Cerebellar cortex (tissue), 1 donor: Measurements from ENCODE around the gene PAEP.
"Not testable (repeated sequence)": the region's sequence is repeated elsewhere in the genome, so short reads cannot be mapped to it uniquely, and the experiment has no call there.

Experiments used
- DNase-seq: peaks from one replicate; pipeline ENCODE4 v3.0.0-alpha.2; 2015; ENCODE audit warnings: low spot score

PAEP gene

GRCh38 chr9:135561391-135562234 is at the start of gene PAEP:
PAEP (plus strand) TSS chr9:135561756.
- DNase-seq, result no peak

DNA sequence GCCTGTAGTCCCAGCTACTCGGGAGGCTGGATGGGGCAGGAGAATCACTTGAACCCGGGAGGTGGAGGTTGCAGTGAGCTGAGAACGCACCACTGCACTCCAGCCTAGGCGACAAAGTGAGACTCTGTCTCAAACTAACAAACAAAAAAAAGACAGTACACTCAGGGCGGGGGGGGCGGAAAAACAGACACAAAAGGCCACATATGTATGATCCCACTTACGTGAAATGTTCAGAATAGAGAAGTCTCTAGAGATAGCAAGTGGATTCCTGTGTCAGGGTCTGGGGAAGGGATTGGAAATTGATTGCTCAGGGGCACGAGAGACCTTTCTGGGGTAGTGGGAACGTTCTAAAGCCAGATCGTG is 49.3 kb upstream of the PAEP start:
- no peak for DNase-seq

DNA sequence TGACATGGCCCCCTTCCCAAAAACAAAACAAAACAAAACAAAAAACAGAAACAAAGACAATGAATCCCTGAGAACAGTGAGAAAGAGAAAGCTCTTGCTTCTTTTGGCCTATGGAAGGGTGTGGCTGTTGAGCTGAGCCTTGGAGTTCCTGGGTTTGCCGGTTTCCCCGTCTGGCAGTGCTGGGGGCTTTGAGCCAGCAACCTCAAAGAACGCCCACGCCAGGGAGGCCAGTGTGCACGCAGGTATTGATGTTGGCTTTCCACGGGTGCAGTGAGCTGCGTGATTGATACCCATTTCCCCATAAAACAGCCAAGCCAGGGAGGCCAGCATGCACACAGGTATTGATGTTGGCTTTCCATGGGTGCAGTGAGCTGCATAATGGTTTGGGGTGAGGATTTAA is 48.7 kb upstream of the PAEP start:
- DNase-seq, result no peak

DNA sequence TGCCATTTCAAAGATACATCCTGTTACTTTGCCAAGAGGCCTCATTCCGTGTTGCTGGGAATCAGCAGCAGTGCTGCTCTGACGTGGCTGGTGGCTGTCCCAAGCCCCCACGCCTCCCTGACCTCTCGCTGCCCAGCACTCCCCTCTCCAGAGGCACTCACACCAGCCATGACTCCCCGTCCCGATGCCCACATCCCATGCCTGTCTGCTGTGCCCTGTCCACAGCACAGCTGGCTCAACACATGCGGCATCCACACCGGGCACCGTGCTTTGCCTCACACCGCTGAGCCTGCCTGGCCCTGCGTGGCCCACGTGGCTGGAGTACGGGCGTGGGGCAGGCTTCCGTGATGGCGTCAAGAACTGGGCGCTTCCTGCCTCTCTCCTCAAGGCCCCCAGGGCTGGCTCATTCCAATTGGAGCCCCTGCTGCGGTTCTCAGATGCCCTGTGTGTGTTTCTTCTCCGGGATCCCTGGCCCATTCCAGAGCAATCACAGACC is 48.2 kb upstream of the PAEP start:
- DNase-seq, result no peak

- DNase-seq, result not testable (repeated sequence)
These were observed 47.6 kb upstream of the PAEP start for GRCh38 chr9:135513906-135514305.

DNA sequence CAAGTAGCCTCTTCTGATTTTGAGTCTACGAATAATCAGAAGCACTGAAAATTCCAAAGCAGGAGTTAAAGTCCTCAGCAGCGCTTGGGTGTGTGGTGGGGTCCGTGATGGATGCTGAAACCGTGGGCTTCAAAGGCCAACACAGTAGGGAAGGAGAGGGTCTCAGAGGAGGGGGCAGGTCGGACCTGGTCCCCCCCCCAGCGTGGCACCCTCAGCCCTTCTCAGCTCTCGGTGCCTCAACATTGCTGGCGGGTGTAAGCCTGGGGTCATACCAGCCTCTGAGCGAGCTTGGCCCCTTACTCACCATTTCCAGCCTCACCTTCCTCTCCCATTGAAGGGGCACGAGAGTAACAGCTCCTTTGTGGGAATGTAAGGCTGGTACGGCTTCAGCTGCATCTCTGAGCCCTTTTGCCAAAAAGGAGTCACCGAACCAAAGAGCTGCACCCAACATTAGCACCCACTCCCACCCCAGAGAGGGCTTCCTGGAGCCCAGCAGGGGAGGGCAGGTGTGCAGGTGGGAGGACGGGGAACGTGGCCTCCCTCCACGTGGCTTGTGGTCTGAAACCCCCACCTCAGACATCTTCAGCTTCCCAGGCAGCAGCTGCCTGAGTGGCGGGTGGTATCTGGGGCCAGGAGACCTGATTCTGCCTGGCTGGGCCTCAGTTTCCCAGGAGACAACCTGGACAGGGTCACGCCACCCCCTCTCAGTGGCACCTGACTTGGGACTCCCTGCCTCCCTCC is 47.0 kb upstream of the PAEP start:
- no peak for DNase-seq

DNA sequence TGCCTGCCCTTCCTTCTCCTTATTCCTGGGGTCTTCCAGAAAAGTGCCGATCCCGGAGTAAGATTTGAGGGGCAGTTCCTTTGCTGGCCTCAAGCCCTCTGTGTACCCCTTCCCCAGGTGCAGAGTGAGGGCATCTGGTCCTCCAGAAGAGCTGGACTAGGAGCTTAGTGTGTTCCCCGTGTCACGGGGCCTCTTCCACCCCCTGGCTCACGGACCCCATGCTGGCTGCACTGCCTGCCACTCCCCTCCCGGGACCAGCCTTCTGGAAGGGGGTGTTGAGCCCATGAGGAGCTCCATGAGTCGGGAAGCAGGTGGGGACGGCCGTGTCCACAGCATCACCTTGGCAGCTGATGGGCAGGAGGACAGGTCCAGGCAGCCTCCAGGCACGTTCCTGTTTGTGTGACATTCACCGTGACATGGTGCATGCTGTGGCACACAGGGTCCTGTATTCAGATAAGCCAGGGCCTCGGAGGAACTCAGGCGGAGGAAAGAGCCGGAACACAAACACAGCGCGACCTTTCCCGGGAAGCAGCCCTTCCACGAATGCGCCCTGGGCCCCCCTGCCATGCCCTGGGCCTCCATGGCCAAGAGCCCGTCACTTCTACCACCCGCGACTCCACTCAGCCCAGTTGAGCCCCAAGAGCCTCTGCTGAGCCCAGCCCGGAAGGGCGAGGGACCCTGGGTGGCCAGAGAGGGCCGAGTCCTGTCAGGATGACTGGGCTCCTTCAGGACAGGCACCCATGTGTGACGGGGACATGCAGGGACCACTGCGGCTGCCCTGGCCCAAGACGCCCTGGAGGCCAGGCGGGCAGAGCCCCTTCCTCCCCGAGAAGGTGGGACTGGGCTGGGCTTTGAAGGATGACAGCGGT is 46.2 kb upstream of the PAEP start:
- no peak for DNase-seq

DNA sequence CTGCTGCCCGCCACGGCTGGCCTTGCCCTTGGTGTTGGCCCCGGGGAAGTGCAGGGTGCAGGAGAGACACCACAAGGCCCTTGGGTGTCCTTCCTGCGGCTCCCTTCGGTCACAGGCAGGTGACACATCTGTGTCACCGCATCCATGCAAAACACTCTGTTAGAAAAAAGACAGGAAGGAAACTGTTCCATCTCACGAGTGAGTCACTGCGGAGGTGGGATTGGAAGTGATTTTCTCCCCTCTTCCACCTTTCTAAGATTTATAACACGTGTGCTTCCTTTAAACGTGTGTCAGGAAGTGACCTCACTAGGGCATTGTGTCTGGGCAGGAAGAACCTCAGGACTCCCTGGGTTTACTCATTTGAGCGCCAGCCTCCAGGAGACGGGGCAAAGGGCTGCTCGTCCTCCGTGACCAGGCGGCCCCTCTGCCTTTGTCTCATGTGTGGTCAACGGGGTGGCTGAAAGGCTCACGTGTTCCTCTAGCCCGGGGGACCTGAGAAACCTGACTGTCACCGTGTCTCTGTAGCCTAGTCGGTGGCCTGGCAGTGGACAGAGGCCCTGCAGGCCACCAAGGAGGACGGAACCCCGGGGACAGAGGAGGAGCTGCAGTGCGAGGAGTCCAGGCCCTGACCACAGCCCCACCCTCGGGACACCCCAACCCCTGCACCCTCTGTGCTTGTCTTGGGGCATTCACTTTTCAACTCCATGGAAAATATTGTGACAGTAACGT is 45.3 kb upstream of the PAEP start:
- DNase-seq, result no peak

GRCh38 chr9:135517407-135517822 is 44.1 kb upstream of the PAEP start:
- DNase-seq, result no peak

DNA sequence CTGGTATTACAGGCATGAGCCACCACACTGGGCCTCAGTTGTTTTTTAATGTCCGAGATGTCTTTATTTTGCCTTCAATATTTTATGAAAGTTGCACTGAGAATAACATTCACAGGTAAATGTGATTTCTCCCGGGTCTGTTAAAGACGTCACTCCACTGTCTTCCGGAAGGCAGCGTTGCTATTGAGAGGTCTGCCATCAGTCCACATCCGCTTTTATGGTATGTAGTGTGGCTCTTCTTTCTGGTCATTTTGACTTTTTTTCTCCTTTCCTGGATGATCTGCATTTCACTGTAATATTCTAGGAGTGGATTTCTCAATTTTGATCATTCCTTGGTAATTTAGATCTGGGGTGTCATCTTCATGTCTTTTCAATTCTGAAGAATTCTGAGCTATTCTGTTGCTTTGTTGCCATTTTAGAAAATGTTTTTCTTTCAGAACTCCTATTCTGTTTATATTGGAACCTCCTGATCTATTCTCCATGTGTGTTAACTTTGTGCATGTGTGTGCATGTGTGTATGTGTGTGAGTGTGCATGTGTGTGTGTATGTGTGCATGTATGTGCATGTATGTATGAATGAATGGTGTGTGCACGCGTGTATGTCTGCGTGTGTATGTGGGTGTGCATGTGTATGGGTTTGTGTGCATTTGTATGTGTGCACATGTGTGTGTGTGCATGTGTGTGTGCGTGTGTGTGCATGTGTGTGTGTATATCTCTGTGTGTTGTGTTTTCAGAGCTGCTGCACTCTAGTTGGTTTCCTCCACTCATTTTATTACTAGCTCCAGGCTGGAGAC is 42.2 kb upstream of the PAEP start:
- DNase-seq, result no peak

GRCh38 chr9:135520916-135521607 is 40.5 kb upstream of the PAEP start, which contains the start of gene LCN1:
LCN1 (plus strand) TSS chr9:135521440; CDS start chr9:135521498, 58 bp downstream.
- no peak for DNase-seq

GRCh38 chr9:135521608-135522095 is 39.9 kb upstream of the PAEP start:
- no peak for DNase-seq

- DNase-seq, result no peak
These were observed 39.2 kb upstream of the PAEP start for GRCh38 chr9:135522137-135522877.

GRCh38 chr9:135522931-135523330 is 38.6 kb upstream of the PAEP start:
- no peak for DNase-seq

DNA sequence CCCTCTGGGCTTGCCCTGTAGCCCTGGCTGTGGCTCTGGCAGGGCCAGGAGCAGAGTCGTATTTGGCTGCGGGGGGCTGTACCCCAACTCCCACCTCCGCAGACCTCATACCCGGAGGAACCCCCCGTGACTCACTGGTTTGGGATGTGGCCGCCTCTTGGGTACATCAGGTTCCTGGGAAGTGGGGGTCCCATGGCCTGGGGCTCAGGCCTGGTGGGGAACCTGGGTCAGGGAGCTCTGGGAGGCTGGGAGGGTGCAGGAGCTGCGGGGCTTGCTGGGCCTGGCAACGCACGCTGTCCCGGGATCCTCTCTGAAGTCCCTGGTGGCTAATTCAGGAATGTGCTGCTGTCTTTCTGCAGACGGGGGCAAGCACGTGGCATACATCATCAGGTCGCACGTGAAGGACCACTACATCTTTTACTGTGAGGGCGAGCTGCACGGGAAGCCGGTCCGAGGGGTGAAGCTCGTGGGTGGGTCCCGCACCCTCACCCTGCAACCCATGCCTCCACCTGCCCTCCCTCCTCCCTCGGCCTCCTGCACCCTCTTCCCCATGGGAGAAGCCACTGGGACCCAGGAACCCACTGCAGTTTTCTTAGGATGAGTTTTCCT is 37.9 kb upstream of the PAEP start:
- DNase-seq, result no peak

DNA sequence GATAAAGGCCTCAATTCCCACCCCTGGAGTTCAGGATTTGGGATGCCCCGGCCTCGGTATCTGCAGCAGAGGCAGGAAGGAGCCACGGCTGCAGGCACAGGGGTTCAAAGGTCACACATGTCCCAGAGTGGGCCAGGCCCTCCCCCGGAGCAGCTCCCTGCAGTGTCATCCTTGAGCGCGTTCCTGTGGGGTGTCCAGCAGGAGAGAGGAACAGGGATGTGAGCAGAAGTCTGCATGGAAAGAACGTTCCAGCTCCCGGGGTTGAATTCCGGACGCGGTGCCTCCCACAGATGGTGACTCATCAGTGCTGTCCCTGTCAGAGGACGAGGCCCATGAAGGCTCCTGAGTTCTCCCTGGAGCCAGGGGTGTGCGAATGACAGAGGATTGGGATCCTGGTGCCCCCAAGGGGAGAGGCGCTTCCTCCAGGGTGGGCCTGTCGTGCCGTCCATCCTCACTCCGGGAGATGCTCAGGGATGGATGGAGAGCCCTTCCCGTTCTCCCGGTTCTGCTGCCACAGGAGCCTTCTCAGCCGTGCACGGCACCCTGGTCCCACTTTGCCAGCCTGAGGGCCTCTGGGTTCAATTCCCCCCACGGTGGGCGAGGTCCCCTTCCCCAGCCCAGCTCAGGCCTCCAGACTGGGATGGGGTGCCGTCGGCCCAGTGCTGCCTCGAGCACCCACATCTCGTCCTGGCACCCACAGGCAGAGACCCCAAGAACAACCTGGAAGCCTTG is 37.3 kb upstream of the PAEP start:
- no peak for DNase-seq

DNA sequence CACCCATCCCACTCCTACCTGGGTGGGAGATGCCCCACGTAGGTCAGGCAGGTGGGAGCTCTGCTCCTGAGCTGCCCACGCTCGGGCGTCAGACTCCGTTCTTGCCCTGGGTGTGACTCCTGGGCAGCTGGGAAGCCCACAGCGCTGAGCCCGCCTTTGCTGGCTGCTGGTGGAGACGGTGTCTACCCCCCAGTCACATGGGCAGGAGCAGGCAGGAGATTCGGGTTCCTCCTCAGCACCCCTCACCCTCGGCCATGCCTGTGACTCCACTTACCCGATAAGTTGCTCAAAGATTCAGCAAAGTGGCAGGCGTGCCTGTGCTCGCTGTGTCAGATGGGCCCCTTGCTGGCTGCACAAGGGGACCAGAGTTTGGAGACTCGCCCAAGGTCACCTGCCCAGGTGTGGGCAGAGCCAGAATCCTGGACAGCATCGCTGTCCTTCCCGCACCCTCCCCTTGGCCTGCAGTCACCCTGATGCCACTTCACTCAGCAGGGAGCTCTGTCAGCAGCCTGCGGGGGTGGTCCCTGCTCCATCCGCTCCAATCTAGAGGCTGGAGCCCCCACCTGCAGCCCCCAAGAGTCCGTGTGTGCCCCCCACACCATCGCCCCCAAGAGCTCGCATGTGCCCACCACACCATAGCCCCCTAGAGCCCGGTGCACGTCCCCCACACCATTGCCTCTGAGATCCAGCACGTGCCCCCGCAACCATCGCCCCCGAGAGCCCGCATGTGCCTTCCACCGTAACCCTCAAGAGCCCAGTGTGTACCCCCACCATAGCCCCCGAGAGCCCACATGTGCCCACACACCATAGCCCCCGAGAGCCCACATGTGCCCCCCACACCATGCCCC is 36.1 kb upstream of the PAEP start:
- no peak for DNase-seq
